Thoracic aorta (tissue), 2 donors: ENCODE measurements around the gene GOLGA7B. TPM values are rescaled to one million over a fixed set of nuclear protein-coding genes. Genes with fewer than 3 reads are reported as not detected.
A peak's percentile ranks its signal among the peaks of the same experiment; 100 is the strongest.

Experiments
- ATAC-seq: fragments of 150-250 bp; one replicate; pipeline ENCODE4 v1.8.0; 2017; ENCODE audit warnings: low read depth; ENCODE audit not compliant: insufficient number of reproducible peaks, low FRiP score
- DNase-seq: peaks from one replicate; pipeline ENCODE4 v3.0.0-alpha.2; 2020; ENCODE audit warnings: low spot score
- H3K27ac ChIP-seq, 2 donors: fragments of 200-600 bp; sonication (generic); 1 replicate in 1 of 2; 2 replicates in 1 of 2; pipeline ENCODE4 v1.5.1; 2016; ENCODE audit warnings: mild to moderate bottlenecking in 2 of 2, moderate library complexity in 2 of 2
- H3K27me3 ChIP-seq: fragments of 200-600 bp; sonication (generic); replicated peaks from 2 replicates; pipeline ENCODE4 v1.6.0; 2016; ENCODE audit warnings: mild to moderate bottlenecking; ENCODE audit not compliant: insufficient read depth
- H3K36me3 ChIP-seq: fragments of 200-600 bp; sonication (generic); one replicate; pipeline ENCODE4 v1.5.1; 2016
- H3K4me1 ChIP-seq, 2 donors: fragments of 200-600 bp; sonication (generic); 1 replicate in 1 of 2; 2 replicates in 1 of 2; pipeline versions ENCODE4 v1.5.1 to v1.6.0; 2016; ENCODE audit warnings: low read depth in 2 of 2, mild to moderate bottlenecking in 1 of 2; ENCODE audit not compliant: control insufficient read depth in 1 of 2
- H3K4me3 ChIP-seq: fragments of 200-600 bp; sonication (generic); 2 replicates; pipeline ENCODE4 v1.5.1; 2016; ENCODE audit warnings: mild to moderate bottlenecking
- H3K9me3 ChIP-seq: fragments of 200-600 bp; sonication (generic); 2 replicates; pipeline ENCODE4 v1.5.1; 2016
- CTCF ChIP-seq: fragments of 200-600 bp; sonication (generic); IDR thresholded peaks from one replicate; pipeline ENCODE4 v1.5.1; 2019; ENCODE audit warnings: antibody characterized with exemption
- total RNA-seq, 2 donors: library from RNA; depleted of rRNA; stranded (reverse); fragments of >200 nt; gene quantifications; one replicate each; pipeline versions ENCODE4 v1.1.0 to v1.2.3, GENCODE V29; 2016

Gene GOLGA7B
- total RNA-seq: under 1 TPM in 1 of 2 donors, not detected in 1; 0.07 TPM

GRCh38 chr10:97849687-97850402 is at the start of gene GOLGA7B:
Gene GOLGA7B (plus strand): TSS chr10:97849843. CDS start chr10:97850304, 461 bp downstream.
- H3K27me3 ChIP-seq: no peaks in the 10 kb centered on the region
- peak within 1 kb of the TSS; percentile 75 for H3K4me3 ChIP-seq
- H3K36me3 ChIP-seq: no peaks in the 10 kb centered on the region
- H3K9me3 ChIP-seq: no peaks in the 10 kb centered on the region
- H3K27ac ChIP-seq: no peak within 1 kb of the TSS
- DNase-seq (no peak), ATAC-seq (no peak)
- TF ChIP-seq CTCF: no peak
- peaks cover 5 to 10% of the 10 kb centered on the region in 2 donors for H3K4me1 ChIP-seq

GRCh38 chr10:97800474-97800873 is 49.2 kb upstream of the GOLGA7B start:
- no peak for TF ChIP-seq CTCF
- H3K27ac ChIP-seq: no peak overlapping the region
- DNase-seq (no peak), ATAC-seq (no peak)
- H3K4me1 ChIP-seq: no peaks in the 10 kb centered on the region
- no peaks in the 10 kb centered on the region for H3K36me3 ChIP-seq
- no peaks in the 10 kb centered on the region for H3K27me3 ChIP-seq
- H3K9me3 ChIP-seq: peaks cover 4% of the 10 kb centered on the region
- H3K4me3 ChIP-seq: no peak overlapping the region

GRCh38 chr10:97801422-97801821 is 48.2 kb upstream of the GOLGA7B start:
- Histone ChIP-seq H3K27ac (no peak overlapping the region), H3K4me3 (no peak overlapping the region), H3K9me3 (peaks cover 4% of the 10 kb centered on the region), H3K36me3 (no peaks in the 10 kb centered on the region), H3K27me3 (no peaks in the 10 kb centered on the region), H3K4me1 (no peaks in the 10 kb centered on the region)
- no peak for ATAC-seq
- TF ChIP-seq CTCF: no peak
- DNase-seq: no peak

GRCh38 chr10:97805096-97805884 is 44.4 kb upstream of the GOLGA7B start:
- H3K9me3 ChIP-seq: no peaks in the 10 kb centered on the region
- H3K27me3 ChIP-seq: no peaks in the 10 kb centered on the region
- no peak overlapping the region for H3K27ac ChIP-seq
- ATAC-seq (no peak), DNase-seq (no peak)
- no peaks in the 10 kb centered on the region for H3K4me1 ChIP-seq
- no peak for TF ChIP-seq CTCF
- no peak overlapping the region for H3K4me3 ChIP-seq
- no peaks in the 10 kb centered on the region for H3K36me3 ChIP-seq

GRCh38 chr10:97805949-97806348 is 43.7 kb upstream of the GOLGA7B start:
- H3K4me3 ChIP-seq: no peak overlapping the region
- no peaks in the 10 kb centered on the region for H3K27me3 ChIP-seq
- no peaks in the 10 kb centered on the region for H3K4me1 ChIP-seq
- no peak for DNase-seq
- H3K9me3 ChIP-seq: no peaks in the 10 kb centered on the region
- H3K27ac ChIP-seq: no peak overlapping the region
- ATAC-seq: no peak
- no peaks in the 10 kb centered on the region for H3K36me3 ChIP-seq
- no peak for TF ChIP-seq CTCF
